Pulmonary artery endothelial cell (primary cell): ENCODE data around the gene PPP3CA. TPM values are rescaled to one million over a fixed set of nuclear protein-coding genes. Genes with fewer than 3 reads are reported as not detected.

Source experiments
- DNase-seq: peaks from one replicate; pipeline ENCODE4 v3.0.0-alpha.2; 2011; ENCODE audit warnings: low read depth, low spot score
- total RNA-seq: library from RNA; depleted of rRNA; stranded (reverse); fragments of >200 nt; gene quantifications from 2 replicates; pipeline ENCODE4 v1.2.3, GENCODE V29; 2014

The PPP3CA gene
- total RNA-seq, 1 donor from 2014 or later: 72.6 TPM

GRCh38 chr4:101064541-101065180 lies 282.7 kb downstream of the PPP3CA start:
- DNase-seq: no peak

- DNase-seq: no peak
These were observed 291.9 kb downstream of the PPP3CA start for GRCh38 chr4:101055392-101055791.

- DNase-seq: no peak
These were observed 296.5 kb downstream of the PPP3CA start for GRCh38 chr4:101050837-101051205.

GRCh38 chr4:101050088-101050836 lies 297.1 kb downstream of the PPP3CA start:
- no peak for DNase-seq

- DNase-seq: no peak
These were observed 297.8 kb downstream of the PPP3CA start for GRCh38 chr4:101049549-101050001.

- no peak for DNase-seq
These were observed 302.6 kb downstream of the PPP3CA start for GRCh38 chr4:101044766-101045165.

GRCh38 chr4:101042847-101043246 lies 304.5 kb downstream of the PPP3CA start:
- no peak for DNase-seq

GRCh38 chr4:101040776-101041175 lies 306.6 kb downstream of the PPP3CA start:
- DNase-seq: no peak

GRCh38 chr4:101039367-101039766 lies 308.0 kb downstream of the PPP3CA start:
- no peak for DNase-seq

GRCh38 chr4:101037938-101038413 lies 309.4 kb downstream of the PPP3CA start:
- DNase-seq: peak; percentile 49

- DNase-seq: peak; percentile 47
These were observed 310.1 kb downstream of the PPP3CA start for GRCh38 chr4:101037249-101037648.

GRCh38 chr4:101035487-101035886 lies 311.8 kb downstream of the PPP3CA start:
- no peak for DNase-seq

- no peak for DNase-seq
These were observed 313.3 kb downstream of the PPP3CA start for GRCh38 chr4:101033986-101034385.

GRCh38 chr4:101032541-101032940 lies 314.8 kb downstream of the PPP3CA start:
- DNase-seq: no peak

- no peak for DNase-seq
These were observed 315.4 kb downstream of the PPP3CA start for GRCh38 chr4:101031971-101032370.

- no peak for DNase-seq
These were observed 318.4 kb downstream of the PPP3CA start for GRCh38 chr4:101028886-101029285.

- DNase-seq: no peak
These were observed 319.6 kb downstream of the PPP3CA start for GRCh38 chr4:101027721-101028120.

GRCh38 chr4:101025755-101026154 lies 321.6 kb downstream of the PPP3CA start:
- DNase-seq: no peak

- DNase-seq: no peak
These were observed 324.9 kb downstream of the PPP3CA start for GRCh38 chr4:101022151-101023024.

GRCh38 chr4:101020956-101021355 lies 326.4 kb downstream of the PPP3CA start:
- peak; percentile 83 for DNase-seq

- no peak for DNase-seq
These were observed 327.4 kb downstream of the PPP3CA start for GRCh38 chr4:101019941-101020401.

- no peak for DNase-seq
These were observed 328.0 kb downstream of the PPP3CA start for GRCh38 chr4:101019313-101019712.
